Measurements from ENCODE around the gene PSME1.

PSME1 gene

DNA sequence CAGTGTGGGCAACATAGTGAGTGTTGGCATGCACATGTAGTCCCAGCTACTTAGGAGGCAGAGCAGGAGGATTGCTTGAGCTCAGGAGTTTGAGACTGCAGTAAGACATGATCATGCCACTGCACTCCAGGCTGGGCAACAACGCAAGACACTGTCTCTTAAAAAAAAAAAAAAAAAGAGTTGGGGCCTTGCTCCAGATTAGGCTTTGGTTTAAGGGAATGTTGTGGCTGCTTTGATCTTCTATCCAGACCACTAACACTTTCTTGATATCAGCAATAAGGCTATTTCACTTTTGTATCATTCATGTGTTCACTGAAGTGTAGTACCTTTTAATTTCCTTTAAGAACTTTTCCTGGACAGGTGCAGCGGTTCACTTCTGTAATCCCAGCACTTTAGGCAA, 8.3 kb upstream of the PSME1 start:
- in situ Hi-C loops (cut with HindIII; ENCODE audit: low sequenced_read_pairs) = no loop called here

DNA sequence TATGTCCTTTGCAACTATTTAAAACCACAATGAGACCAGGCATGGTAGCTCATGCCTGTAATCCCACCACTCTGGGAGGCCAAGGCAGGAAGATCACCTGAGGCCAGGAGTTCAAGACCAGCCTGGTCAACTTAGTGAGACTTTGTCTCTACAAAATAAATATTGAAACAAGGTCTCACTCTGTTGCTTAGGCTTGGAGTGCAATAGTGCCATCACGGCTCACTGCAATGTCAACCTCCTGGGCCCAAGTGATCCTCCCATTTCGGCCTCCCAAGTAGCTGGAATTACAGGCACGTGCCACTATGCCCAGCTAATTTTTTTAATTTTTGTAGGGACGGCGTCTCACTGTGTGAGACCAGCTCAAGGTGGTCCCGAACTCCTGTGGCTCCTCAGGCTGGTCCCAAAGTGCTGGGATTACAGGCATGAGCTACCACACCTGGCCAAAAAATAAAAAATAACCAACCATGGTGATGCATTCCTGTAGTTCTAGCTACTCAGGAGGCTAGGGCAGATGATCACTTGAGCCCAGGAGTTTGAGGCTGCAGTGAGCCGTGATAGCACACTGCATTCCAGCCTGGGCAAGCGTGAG, 6.5 kb upstream of the PSME1 start:
- in situ Hi-C loops (cut with HindIII; ENCODE audit: low sequenced_read_pairs) = no loop called here

DNA sequence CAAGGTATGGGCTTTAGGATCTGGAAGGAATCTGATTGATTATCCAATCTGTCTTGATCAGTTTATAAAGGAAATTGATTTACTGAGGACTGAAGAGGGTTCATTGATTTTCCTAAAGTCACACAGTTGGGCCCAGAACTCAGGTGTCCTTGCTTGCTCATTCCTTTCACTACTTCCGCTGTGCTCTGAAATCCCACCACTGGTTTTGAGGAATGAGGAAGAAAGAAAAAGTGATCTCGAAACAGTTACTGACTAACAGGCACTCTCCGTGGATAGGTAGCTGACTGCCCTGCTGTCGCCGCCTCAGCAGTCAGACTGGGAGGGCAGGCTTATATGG, 5.6 kb upstream of the PSME1 start, which contains the start of gene FITM1:
Gene FITM1 (plus strand): TSS at position 280 of the 337 bp plus-strand sequence. CDS start 905 bp downstream, outside the sequence.
- in situ Hi-C loops (cut with HindIII; ENCODE audit: low sequenced_read_pairs) = no loop called here

DNA sequence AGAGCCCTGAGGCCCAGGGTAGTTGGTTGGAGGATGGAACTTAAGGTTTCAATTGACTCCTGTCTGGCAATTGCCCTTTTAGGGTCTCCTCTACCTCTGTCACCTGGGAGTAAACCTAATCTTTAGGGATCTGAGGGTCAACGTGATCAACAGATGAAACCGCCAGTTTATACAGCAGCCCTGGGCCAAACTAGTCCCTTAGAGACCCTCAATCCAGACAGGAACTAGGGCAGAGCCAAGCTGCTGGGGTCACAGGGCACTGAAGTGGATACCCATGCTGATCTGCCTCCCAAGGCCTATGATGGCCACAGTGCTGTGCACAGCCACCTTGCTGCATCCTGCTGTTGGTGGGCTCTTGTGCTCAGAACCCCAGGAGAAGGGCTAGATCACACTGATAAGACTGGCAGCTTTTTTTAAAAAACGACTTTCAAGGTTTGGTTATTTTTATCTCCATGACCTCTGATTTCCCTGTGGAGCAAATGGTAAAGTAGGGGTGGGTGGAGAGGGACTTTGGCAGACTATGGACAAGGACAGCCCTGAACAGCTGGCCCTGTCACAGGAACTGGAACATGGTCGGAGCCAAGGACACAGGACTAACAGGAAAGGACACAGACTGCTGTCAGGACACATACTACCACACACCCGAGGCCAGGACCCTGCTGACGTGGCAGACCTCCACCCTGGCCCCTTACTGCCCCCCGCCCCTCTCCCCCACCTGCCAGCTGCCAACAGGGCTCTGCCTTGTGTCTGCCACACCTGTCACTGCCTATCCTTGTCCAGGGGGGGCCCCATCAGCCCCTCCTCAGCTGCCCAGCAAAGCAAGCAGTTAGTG, 5.1 kb upstream of the PSME1 start:
- in situ Hi-C loops (cut with HindIII; ENCODE audit: low sequenced_read_pairs) = no loop called here

DNA sequence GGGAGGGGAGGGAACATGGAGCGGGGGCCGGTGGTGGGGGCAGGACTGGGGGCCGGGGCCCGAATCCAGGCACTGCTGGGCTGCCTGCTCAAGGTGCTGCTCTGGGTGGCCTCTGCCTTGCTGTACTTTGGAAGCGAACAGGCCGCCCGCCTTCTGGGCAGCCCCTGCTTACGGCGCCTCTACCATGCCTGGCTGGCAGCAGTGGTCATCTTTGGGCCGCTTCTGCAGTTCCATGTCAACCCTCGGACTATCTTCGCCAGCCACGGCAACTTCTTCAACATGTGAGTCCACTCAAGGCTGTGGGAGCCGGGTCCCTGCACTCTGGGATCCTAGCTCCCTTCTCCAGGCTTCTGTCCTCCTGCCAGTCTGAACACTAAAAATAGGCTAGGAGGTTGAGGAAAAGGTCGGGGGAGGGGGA, 4.4 kb upstream of the PSME1 start:
- in situ Hi-C loops (cut with HindIII; ENCODE audit: low sequenced_read_pairs) = no loop called here

DNA sequence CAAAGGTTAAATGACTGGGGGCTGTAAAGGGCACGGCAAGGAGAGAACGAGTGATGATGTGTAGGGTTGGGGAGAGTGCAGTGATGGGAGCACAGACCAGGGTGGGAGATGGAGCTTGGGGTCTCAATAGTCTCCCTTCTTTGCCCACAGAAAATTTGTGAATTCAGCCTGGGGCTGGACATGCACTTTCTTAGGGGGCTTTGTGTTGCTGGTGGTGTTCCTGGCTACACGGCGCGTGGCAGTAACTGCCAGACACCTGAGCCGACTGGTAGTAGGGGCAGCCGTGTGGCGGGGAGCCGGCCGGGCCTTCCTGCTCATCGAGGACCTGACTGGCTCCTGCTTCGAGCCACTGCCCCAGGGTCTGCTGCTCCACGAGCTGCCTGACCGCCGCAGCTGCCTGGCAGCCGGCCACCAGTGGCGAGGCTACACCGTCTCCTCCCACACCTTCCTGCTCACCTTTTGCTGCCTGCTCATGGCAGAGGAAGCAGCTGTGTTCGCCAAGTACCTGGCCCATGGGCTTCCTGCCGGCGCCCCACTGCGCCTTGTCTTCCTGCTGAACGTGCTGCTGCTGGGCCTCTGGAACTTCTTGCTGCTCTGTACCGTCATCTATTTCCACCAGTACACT, 3.8 kb upstream of the PSME1 start:
- in situ Hi-C loops (cut with HindIII; ENCODE audit: low sequenced_read_pairs) = no loop called here

DNA sequence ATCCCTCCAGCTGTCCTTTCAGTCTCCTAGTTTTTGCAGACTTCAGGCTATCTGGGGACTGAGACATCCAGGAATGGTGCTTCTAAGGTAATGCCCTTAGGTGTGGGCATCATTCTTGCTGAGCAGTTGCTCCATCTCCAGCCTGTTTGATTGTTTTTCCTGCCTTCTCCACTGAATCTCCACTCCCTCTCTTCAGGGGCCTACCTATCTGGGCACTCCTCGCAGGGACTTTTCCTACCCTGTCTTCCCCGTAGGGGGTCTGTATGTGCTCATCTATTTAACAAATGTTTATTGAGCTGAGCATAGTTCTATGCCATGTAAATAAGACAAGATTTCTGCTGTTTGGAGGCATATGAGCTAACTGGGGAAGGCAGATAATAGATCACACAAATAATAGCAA, 3.0 kb upstream of the PSME1 start:
- in situ Hi-C loops (cut with HindIII; ENCODE audit: low sequenced_read_pairs) = no loop called here

DNA sequence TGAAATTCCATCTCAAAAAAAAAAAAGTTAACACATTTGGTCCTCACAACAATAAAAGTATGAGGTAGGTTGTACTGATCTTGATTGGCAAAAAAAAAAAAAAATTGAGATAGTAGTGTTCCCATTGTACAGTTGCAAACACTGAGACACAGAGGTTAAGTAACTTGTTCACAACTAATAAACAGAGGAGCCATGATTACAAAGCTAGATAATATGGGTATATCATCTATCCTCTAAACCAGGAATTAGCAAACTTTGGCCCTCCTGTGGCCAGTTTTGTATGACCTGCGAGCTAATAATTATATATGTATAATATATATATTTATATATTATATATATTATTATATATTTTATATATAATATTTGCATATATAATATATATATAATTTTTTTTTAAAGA, 2.3 kb upstream of the PSME1 start:
- in situ Hi-C loops (cut with HindIII; ENCODE audit: low sequenced_read_pairs) = no loop called here

DNA sequence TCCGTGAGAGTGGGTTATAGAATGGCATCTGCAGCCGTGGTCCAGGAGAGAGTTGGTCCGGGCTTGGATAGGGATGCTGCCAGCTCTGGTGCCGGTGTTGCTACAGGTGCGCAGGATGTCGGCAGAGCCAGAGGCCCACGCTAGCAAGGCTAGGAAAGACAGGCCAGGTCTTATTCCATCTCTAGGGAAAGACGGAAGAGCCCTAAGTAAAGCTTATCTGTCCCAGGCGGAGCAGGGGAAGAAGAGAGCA, 485 bp upstream of the PSME1 start:
- in situ Hi-C loops (cut with HindIII; ENCODE audit: low sequenced_read_pairs) = no loop called here

DNA sequence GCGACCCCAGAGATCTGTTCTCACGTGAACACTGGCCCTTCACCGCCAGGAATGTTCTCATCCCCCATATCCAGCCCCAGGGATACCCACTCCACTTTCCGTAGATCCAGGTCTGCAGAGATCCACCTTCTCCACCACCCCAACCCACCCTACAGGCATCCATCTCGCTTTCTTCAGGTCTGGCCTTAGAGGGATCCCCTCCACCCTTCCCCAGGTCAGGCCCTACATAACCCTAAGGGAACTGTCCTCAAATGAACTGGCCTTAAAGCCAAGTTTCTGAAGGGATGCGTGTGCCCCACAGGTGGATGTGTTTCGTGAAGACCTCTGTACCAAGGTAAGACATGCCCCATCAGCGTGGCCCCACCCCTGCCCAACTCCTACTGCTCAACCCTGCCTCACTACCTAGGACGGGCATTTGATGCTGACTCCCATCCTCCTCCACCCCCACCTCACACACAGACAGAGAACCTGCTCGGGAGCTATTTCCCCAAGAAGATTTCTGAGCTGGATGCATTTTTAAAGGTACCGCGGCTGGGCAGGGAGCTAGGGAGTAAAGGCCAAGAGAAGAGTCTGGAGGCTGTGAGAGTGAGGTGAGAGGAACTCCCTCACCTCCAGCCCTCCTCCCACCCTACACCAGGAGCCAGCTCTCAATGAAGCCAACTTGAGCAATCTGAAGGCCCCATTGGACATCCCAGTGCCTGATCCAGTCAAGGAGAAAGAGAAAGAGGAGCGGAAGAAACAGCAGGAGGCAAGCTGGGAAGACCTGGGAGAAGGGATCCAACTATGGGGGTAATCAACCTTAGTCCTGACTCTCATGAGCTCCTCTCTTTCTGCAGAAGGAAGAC, 912 bp downstream of the PSME1 start:
- in situ Hi-C loops (cut with HindIII; ENCODE audit: low sequenced_read_pairs) = no loop called here

DNA sequence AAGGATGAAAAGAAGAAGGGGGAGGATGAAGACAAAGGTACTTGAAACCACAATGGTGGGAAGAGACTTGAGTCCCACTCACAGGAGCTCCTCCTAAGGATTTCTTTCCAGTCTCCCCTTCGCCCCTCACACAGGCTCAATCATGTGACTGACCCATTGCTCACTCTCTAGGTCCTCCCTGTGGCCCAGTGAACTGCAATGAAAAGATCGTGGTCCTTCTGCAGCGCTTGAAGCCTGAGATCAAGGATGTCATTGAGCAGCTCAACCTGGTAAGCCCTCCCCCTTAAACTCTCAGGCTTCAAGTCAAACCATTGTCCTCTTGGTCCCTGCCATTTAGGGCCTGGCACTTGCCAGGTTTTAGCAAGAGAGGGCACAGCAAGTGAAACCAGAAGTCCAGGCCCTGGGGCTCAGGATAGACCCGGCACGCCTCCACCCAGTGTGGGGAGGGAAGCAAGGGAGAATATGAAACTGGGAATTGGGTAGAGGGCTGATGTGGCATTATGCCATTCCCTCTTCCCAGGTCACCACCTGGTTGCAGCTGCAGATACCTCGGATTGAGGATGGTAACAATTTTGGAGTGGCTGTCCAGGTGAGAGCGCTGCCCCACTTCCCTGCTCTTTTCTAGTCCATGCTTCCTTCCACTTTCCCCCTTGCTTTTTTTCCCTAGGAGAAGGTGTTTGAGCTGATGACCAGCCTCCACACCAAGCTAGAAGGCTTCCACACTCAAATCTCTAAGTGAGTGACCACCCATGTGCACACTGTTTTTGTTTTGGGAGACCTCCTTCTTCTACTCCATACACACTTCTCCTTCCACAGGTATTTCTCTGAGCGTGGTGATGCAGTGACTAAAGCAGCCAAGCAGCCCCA, 1.8 kb downstream of the PSME1 start:
- in situ Hi-C loops (cut with HindIII; ENCODE audit: low sequenced_read_pairs) = no loop called here

DNA sequence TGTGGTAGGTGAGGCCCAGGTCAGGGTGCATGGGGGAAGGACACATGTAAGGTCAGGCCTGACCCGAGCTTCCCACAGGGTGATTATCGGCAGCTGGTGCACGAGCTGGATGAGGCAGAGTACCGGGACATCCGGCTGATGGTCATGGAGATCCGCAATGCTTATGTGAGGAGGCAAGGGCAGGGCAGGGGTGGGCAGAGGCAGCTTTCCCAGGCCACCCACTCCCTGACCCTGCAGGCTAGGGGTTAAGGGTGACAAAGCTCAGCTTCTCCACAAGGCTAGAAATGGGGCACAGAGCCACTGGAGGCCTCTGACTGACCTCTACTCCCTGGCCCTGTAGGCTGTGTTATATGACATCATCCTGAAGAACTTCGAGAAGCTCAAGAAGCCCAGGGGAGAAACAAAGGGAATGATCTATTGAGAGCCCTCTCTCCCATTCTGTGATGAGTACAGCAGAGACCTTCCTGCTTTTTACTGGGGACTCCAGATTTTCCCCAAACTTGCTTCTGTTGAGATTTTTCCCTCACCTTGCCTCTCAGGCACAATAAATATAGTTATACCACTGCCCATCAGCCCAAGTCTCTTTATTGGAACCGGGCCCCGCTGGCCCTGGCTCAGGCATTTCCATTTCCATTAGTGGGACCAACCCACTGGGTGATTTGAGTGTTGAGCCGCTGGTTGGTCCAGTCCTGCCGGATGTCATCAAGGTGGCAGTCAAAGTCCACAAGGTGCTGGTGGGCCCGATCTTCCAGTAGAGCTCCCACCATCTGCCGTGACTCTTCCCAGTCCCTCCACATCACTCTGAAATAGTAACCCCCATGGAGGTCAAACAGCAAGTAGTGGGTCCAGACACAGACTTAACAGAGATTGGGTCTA, 2.6 kb downstream of the PSME1 start:
- in situ Hi-C loops (cut with HindIII; ENCODE audit: low sequenced_read_pairs) = no loop called here

DNA sequence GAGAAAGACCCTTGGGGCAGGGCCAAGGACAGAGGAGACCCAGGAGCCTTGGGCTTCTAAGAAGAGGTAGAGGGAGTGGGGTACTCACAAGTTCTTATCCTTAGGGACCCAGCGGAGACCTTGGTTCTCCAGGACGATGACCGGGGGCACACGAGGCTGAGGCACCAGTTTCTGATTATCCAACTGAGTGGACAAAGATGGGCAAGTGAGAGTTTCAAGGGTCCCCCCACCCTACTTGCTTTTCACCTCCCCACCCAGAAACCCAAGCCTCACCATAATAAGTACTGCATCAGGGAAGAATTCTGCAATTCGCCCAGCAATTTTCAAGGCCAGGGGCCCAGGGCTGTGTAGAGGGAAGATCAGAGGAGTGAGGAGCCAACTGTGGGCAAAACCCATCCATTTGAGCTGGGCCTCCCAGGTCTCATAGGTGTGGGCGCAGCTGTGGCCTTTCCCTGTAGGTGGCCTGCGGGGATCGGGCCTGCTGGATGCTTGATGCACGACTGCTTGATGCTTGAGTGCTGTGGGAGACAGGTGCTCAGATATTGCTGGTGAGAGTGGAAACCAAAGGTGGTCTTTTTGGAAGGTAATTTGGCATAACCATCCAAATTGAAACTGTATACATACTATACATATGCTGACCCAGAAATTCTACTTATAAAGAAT, 3.4 kb downstream of the PSME1 start:
- in situ Hi-C loops (cut with HindIII; ENCODE audit: low sequenced_read_pairs) = no loop called here

DNA sequence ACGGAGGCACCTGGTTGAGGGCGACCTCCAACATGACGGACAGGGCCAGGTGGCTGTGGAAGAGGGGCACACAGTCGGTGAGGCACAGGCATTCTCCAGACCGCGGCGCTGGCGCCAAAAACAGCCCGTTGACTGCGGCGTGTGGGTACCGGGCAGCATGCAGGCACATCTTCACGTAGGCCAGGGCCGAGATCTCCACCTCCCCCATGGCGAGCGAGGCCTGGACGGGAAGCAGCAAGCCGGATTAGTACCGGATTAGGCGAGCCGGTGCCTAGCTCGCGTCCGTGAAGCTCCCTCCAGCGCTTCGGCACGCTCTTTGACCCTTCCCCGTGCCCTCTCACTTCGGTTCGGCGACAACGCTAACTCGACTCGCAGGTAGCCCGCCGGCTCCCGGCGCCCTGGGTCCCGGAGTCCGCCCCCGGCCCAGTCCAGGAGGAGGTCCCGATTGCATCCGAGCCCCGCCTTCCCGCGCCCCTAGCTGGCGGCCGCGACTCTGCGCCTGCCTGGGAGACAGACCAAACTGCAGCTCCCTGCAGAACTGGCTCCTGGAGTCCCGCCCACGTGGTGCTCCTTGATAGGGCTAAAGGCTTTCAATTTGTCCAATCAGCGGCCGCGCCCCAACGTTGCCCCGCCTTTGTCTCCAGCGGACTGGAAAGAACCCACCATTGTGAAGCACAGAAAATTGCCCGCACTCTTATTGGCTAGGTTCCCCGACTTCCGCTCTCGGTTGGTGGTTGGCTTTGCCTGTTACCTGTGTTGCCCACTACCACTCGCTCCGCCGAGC, 5.3 kb downstream of the PSME1 start, which contains the start of gene EMC9:
Gene EMC9 (minus strand): TSS at position 495 of the 784 bp plus-strand sequence. CDS start 287 bp downstream, at position 208.
- in situ Hi-C loops (cut with HindIII; ENCODE audit: low sequenced_read_pairs) = no loop called here

DNA sequence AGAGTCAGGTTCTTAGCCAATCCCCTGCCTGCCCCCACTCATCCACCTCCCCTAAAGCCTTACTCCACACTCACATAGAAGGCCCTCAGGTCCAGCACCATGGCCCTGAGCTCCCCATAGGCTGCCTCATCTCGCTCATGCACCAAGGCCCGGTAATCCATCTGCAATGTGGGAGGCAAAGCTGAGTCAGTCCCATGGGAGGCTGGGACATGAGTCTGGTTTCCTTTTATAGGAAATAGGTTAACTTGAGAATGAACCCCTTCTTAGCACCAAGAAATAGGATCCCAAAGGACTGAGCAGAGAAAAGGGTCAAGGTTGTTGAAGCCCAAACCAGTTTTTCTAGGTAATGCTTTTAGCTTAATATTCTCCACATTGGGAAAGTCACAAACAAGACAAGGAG, 7.5 kb downstream of the PSME1 start:
- in situ Hi-C loops (cut with HindIII; ENCODE audit: low sequenced_read_pairs) = no loop called here

DNA sequence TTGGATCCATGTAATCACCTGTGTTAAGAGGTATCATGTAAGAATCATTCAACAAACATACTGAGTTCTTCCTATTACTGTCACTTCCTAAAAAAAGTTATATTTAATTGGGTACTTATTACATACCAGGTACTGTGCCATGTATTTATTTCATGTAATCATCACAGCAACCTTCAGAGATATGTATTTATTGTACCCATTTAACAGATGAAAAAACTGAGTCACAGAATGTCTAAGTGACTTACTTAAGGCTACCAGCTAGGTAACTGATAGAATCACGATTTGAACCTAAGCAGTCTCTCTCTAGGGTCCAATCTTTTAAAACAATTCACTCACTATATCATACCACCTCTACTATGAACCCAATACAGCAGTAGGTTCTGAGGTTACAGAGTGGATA, 8.5 kb downstream of the PSME1 start:
- in situ Hi-C loops (cut with HindIII; ENCODE audit: low sequenced_read_pairs) = no loop called here

DNA sequence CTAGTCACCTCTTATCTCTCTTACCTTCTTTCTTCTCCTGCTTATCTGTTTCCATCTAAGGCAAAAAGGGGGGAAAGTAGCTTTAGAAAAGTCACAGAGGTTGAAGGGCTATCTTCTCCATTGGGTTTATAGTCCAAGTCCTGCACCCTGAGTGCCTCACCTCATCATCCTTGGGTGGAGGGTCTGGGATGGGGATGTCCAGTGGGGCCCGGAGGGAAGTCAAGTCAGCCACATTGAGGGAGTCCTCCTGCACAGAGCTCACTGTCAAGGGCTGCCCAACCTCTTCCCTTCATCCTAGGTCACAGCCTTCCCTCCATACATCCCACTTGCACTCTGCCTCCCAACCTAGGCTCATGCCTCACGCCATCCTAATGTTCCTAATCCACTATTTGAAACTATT, 9.2 kb downstream of the PSME1 start:
- in situ Hi-C loops (cut with HindIII; ENCODE audit: low sequenced_read_pairs) = no loop called here
